IMR-90 (cell line): ENCODE results near the gene POU2AF1. TPM values are rescaled to one million over a fixed set of nuclear protein-coding genes. Genes with fewer than 3 reads are reported as not detected.

Experiments used
- ATAC-seq: fragments of 200-7000 bp; cut with Tn5 transposase; 2 replicates; pipeline ENCODE4 v1.9.1; 2020; ENCODE audit warnings: low read depth, mild to moderate bottlenecking, moderate library complexity
- BruUV-seq: library from RNA; stranded (reverse); fragments of 400-500 nt; replicated peaks from 2 replicates; lab custom pipeline; 2021; lab: Mats Ljungman, UMichigan
- CTCF ChIA-PET: fragments of 300-600 bp; formaldehyde crosslinking; extraction: SDS; loops from one replicate; lab custom pipeline; 2021; ENCODE audit warnings: antibody characterized with exemption; lab: Yijun Ruan, JAX
- POLR2A ChIA-PET: fragments of 300-600 bp; sonication (Branson Sonifier 250); formaldehyde crosslinking; loops from one replicate; lab custom pipeline; 2022; ENCODE audit warnings: antibody characterized with exemption; ENCODE audit not compliant: unreplicated experiment; lab: Charles Lee
- DNase-seq: peaks from one replicate; pipeline ENCODE4 v3.0.0; 2013
- H2AFZ ChIP-seq: replicated peaks from 2 replicates; pipeline ENCODE3; 2013; ENCODE audit warnings: low read length, mild to moderate bottlenecking; ENCODE audit not compliant: poor library complexity
- H2AK5ac ChIP-seq: 2 replicates; pipeline ENCODE4 v1.6.1; 2013; ENCODE audit warnings: low read depth, low read length, inconsistent platforms
- H2AK9ac ChIP-seq: replicated peaks from 2 replicates; pipeline ENCODE3; 2013; ENCODE audit warnings: mild to moderate bottlenecking, low read depth, low read length, moderate library complexity; ENCODE audit not compliant: poor library complexity
- H2BK120ac ChIP-seq: 2 replicates; pipeline ENCODE4 v1.6.1; 2013; ENCODE audit warnings: low read depth, low read length, inconsistent platforms
- H2BK15ac ChIP-seq: 3 replicates; pipeline ENCODE4 v1.6.1; 2013; ENCODE audit warnings: low read depth, low read length, inconsistent platforms
- H2BK20ac ChIP-seq: 2 replicates; pipeline ENCODE4 v1.6.1; 2013; ENCODE audit warnings: low read depth, mild to moderate bottlenecking, inconsistent platforms, low read length, moderate library complexity
- H2BK5ac ChIP-seq: 2 replicates; pipeline ENCODE4 v1.6.1; 2013; ENCODE audit warnings: mild to moderate bottlenecking, low read depth, low read length, inconsistent platforms; ENCODE audit not compliant: poor library complexity, severe bottlenecking
- H3K14ac ChIP-seq: replicated peaks from 2 replicates; pipeline ENCODE4 v1.6.1; 2013; ENCODE audit warnings: low read depth, low read length, inconsistent platforms
- H3K18ac ChIP-seq: 2 replicates; pipeline ENCODE4 v1.6.1; 2013; ENCODE audit warnings: low read depth, low read length, control low read depth
- H3K23ac ChIP-seq: 2 replicates; pipeline ENCODE4 v1.6.1; 2013; ENCODE audit warnings: low read depth, low read length, inconsistent platforms
- H3K27ac ChIP-seq: 2 replicates; pipeline ENCODE4 v1.5.1; 2013; ENCODE audit warnings: mild to moderate bottlenecking, control low read depth, low read length; ENCODE audit not compliant: insufficient read depth
- H3K27me3 ChIP-seq: 2 replicates; pipeline ENCODE4 v1.6.1; 2013; ENCODE audit warnings: low read length; ENCODE audit not compliant: control insufficient read depth, insufficient read depth
- H3K36me3 ChIP-seq: 2 replicates; pipeline ENCODE4 v1.6.1; 2013; ENCODE audit warnings: low read length, mixed read lengths; ENCODE audit not compliant: control insufficient read depth, insufficient read depth
- H3K4ac ChIP-seq: 2 replicates; pipeline ENCODE4 v1.6.1; 2013; ENCODE audit warnings: low read depth, low read length, inconsistent platforms
- H3K4me1 ChIP-seq: 2 replicates; pipeline ENCODE4 v1.6.1; 2013; ENCODE audit warnings: low read length, mixed read lengths; ENCODE audit not compliant: control insufficient read depth, insufficient read depth
- H3K4me2 ChIP-seq: 2 replicates; pipeline ENCODE4 v1.6.1; 2013; ENCODE audit warnings: low read depth, mild to moderate bottlenecking, control low read depth, low read length, moderate library complexity
- H3K4me3 ChIP-seq: 2 replicates; pipeline ENCODE4 v1.5.1; 2013; ENCODE audit warnings: low read depth, mild to moderate bottlenecking, control low read depth, low read length, moderate library complexity; ENCODE audit not compliant: insufficient read depth
- H3K56ac ChIP-seq: 2 replicates; pipeline ENCODE4 v1.6.1; 2013; ENCODE audit warnings: low read length, inconsistent platforms; ENCODE audit not compliant: insufficient read depth; ENCODE audit errors: extremely low read depth
- H3K79me1 ChIP-seq, 2 experiments: 2 replicates each; pipeline ENCODE4 v1.6.1; 2013; ENCODE audit warnings: low read length in 2 of 2, inconsistent platforms in 1 of 2, low read depth in 1 of 2
- H3K9ac ChIP-seq: 2 replicates; pipeline ENCODE4 v1.6.1; 2013; ENCODE audit warnings: low read depth, low read length, control low read depth
- H3K9me1 ChIP-seq: 2 replicates; pipeline ENCODE4 v1.6.1; 2013; ENCODE audit warnings: low read length, inconsistent platforms; ENCODE audit not compliant: insufficient read depth
- H3K9me3 ChIP-seq: 2 replicates; pipeline ENCODE4 v1.6.1; 2013; ENCODE audit warnings: low read length; ENCODE audit not compliant: control insufficient read depth, insufficient read depth
- H4K20me1 ChIP-seq: 2 replicates; pipeline ENCODE4 v1.6.1; 2013; ENCODE audit warnings: low read length, inconsistent platforms; ENCODE audit not compliant: insufficient read depth
- H4K5ac ChIP-seq: 2 replicates; pipeline ENCODE4 v1.6.1; 2013; ENCODE audit warnings: mild to moderate bottlenecking, low read depth, low read length, control low read depth
- H4K8ac ChIP-seq, 2 experiments: 2 replicates each; pipeline ENCODE4 v1.6.1; 2013; ENCODE audit warnings: low read depth in 2 of 2, low read length in 2 of 2, control low read depth in 1 of 2, inconsistent platforms in 1 of 2
- H4K91ac ChIP-seq: 2 replicates; pipeline ENCODE4 v1.6.1; 2013; ENCODE audit warnings: low read depth, low read length, inconsistent platforms; ENCODE audit not compliant: insufficient read depth
- BHLHE40 ChIP-seq: fragments of 150-350 bp; IDR thresholded peaks from 2 replicates; pipeline ENCODE4 v1.6.1; 2016; ENCODE audit warnings: mild to moderate bottlenecking, low read depth, low read length
- MAFK ChIP-seq: IDR thresholded peaks from 2 replicates; pipeline ENCODE4 v1.6.1; 2012; ENCODE audit warnings: low read depth, low read length, improper control_type of control experiment
- POLR2A ChIP-seq: IDR thresholded peaks from 2 replicates; pipeline ENCODE4 v1.6.1; 2012; ENCODE audit warnings: mild to moderate bottlenecking, low read depth, low read length
- RCOR1 ChIP-seq: IDR thresholded peaks from 2 replicates; pipeline ENCODE4 v1.6.1; 2012; ENCODE audit warnings: mild to moderate bottlenecking, low read length, improper control_type of control experiment; ENCODE audit not compliant: insufficient replicate concordance
- RFX5 ChIP-seq: IDR thresholded peaks from 2 replicates; pipeline ENCODE4 v1.8.0; 2012; ENCODE audit warnings: low read depth, mild to moderate bottlenecking, low read length, moderate library complexity
- WGBS, 2 experiments: methylation state at CpG; one replicate each; pipeline versions ENCODE4 v1.1.5 to v1.1.7; 2013; ENCODE audit warnings: missing lambda C conversion rate in 2 of 2; ENCODE audit not compliant: insufficient read length in 1 of 2; ENCODE audit errors: extremely low coverage in 2 of 2; 5-methylcytosine and 5-hydroxymethylcytosine counted together
- dilution Hi-C: fragments of 300-500 bp; cut with HindIII; formaldehyde crosslinking; loops from one replicate; pipeline ENCODE4 v1.14.3; 2018; ENCODE audit warnings: low sequenced_read_pairs; ENCODE audit not compliant: unreplicated experiment
- in situ Hi-C: fragments of 300-500 bp; cut with MboI; formaldehyde crosslinking; loops from 3 replicates; pipeline ENCODE4 v1.14.3; 2019; ENCODE audit warnings: low sequenced_read_pairs, inconsistent platforms, mixed read lengths
- intact Hi-C: fragments of 100-400 bp; cut with micrococcal nuclease; formaldehyde crosslinking; loops from 2 replicates; pipeline ENCODE4 v1.10.0; 2022
- polyA plus RNA-seq, 3 experiments: library from polyadenylated mRNA; depleted of rRNA; stranded (reverse); fragments of >200 nt; gene quantifications; 2 replicates each; pipeline ENCODE4 v1.2.3, GENCODE V29; 2012; ENCODE audit warnings: low replicate concordance in 1 of 3
- total RNA-seq: library from RNA; depleted of rRNA; stranded (reverse); fragments of >200 nt; gene quantifications from 2 replicates; pipeline ENCODE4 v1.2.3, GENCODE V29; 2012
- TF ChIP-seq, protein P1 (sequence below): fragments of 150-350 bp; IDR thresholded peaks from 2 replicates; pipeline ENCODE4 v1.6.1; 2016; ENCODE audit warnings: low read depth, mild to moderate bottlenecking, low read length, moderate library complexity, borderline replicate concordance

POU2AF1 gene
- total and polyA plus RNA-seq, 2 of the 4 experiments (the other 2 are of a cell fraction), result not detected

- in situ Hi-C loops, result no loop called here
These were observed 39.3 kb upstream of the POU2AF1 start for GRCh38 chr11:111418436-111418787.

More at GRCh38 chr11:111418436-111418787, 39.3 kb upstream of the POU2AF1 start:
- Histone ChIP-seq H3K27ac (no peak overlapping the region), H3K9me1 (peaks cover 6% of the 10 kb centered on the region; the same call in 1 of the 2 replicates), H3K4me1 (peaks cover 9% of the 10 kb centered on the region), H2AK9ac (no peak overlapping the region), H3K18ac (no peak overlapping the region), H3K23ac (no peak overlapping the region), H2AFZ (no peak overlapping the region), H4K91ac (no peak overlapping the region), H3K56ac (no peak overlapping the region), H3K36me3 (no peaks in the 10 kb centered on the region), H2AK5ac (peak overlapping the region; percentile 18; the same call in 1 of the 2 replicates), H3K14ac (no peak overlapping the region), H2BK20ac (peak overlapping the region; percentile 7; the same call in 1 of the 2 replicates), H3K4me3 (no peak overlapping the region), H3K9me3 (no peaks in the 10 kb centered on the region), H3K79me1 (no peaks in the 10 kb centered on the region), H4K20me1 (peaks cover 5% of the 10 kb centered on the region), H4K5ac (no peak overlapping the region), H3K4me2 (no peak overlapping the region), H2BK120ac (peak overlapping the region; percentile 13; the same call in 1 of the 2 replicates), H3K27me3 (peaks cover 25% of the 10 kb centered on the region), H3K4ac (peak overlapping the region; percentile 38), H2BK15ac (0 out of 3 replicates have a peak overlapping the region, but pooled peaks have one; percentile 14), H3K9ac (no peak overlapping the region), H2BK5ac (no peak overlapping the region), H4K8ac (no peak overlapping the region)
- intact Hi-C loops, result loop anchor here (5.0 kb wide), 1 partner anchor 121 kb away; the partner anchor contains the start of gene POU2AF3
- POLR2A ChIA-PET, result no interaction called here
- DNase-seq (no peak), ATAC-seq (no peak)
- CTCF ChIA-PET, result interaction anchor here (1.3 to 2.9 kb wide), 2 partner anchors 11 to 135 kb away, joined by 5 to 13 read pairs; no protein-coding TSS in a partner anchor
- dilution Hi-C loops, result no loop called here
- BruUV-seq, result no TSS peak
- WGBS, 2 experiments, result no CpG with 5 or more reads among the region's 5 CpGs
- TF ChIP-seq BHLHE40 (no peak), POLR2A (no peak), RCOR1 (no peak), RFX5 (no peak), MAFK (no peak)
- TF ChIP-seq, protein P1, sequence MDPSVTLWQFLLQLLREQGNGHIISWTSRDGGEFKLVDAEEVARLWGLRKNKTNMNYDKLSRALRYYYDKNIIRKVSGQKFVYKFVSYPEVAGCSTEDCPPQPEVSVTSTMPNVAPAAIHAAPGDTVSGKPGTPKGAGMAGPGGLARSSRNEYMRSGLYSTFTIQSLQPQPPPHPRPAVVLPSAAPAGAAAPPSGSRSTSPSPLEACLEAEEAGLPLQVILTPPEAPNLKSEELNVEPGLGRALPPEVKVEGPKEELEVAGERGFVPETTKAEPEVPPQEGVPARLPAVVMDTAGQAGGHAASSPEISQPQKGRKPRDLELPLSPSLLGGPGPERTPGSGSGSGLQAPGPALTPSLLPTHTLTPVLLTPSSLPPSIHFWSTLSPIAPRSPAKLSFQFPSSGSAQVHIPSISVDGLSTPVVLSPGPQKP, result no peak
